Articular chondrocyte of knee joint (primary cell): ENCODE measurements around the gene TP53TG3B. TPM values are rescaled to one million over a fixed set of nuclear protein-coding genes. Genes with fewer than 3 reads are reported as not detected.

Source experiments
- small RNA-seq: library from RNA; depleted of rRNA; stranded (forward); fragments of <200 nt; gene quantifications from one replicate; pipeline ENCODE3, GENCODE V24; 2012
- total RNA-seq: library from RNA; depleted of rRNA; stranded (reverse); fragments of >200 nt; gene quantifications from 2 replicates; pipeline ENCODE4 v1.2.3, GENCODE V29; 2012

Gene TP53TG3B, protein sequence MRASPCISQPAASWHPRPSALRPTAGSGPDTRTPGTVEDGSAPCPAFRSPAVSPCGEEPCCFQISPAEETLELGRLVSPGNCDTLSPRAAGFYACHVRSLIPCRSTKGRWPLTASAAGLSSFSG
- total RNA-seq = not detected in 2 replicates

DNA sequence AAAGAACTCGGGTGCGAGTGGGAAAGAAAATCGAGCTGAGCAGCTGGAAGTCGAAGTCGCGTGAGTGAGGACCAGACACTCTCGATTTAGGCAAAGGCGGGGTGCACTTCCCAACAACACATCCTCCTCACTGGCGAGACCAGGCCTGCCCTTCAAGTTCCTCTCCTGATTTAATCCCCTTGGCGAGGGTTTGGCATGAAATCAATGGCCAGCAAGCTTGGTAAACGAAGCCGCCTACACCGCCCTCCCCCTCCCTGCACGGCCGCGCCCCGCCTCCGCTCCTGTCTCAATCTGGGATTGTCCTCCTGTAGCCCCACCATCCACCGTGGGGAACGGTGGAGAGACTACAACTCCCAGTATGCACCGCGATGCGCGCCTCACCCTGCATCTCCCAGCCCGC, at the start of gene TP53TG3B:
TSS of gene TP53TG3B (plus strand) at position 301 of the 400 bp plus-strand sequence. CDS start at position 369, 68 bp downstream.

Small RNA genes within 50 kb of the gene (small RNA-seq; reads per million reads assigned to genes)
- gene AC141257.3 = not detected
- gene AC141257.4 = not detected

Other genes with a start within 250 kb of the TP53TG3B start
- gene TP53TG3C, start 166.6 kb upstream of the TP53TG3B start, total RNA-seq = not detected in 2 replicates
- not detected in 2 replicates for gene TP53TG3E, start 56.5 kb upstream of the TP53TG3B start, total RNA-seq
- gene TP53TG3F, start 98.8 kb downstream of the TP53TG3B start, total RNA-seq = not detected in 2 replicates